ENCODE results near the gene SH3TC1. TPM values are rescaled to one million over a fixed set of nuclear protein-coding genes. Genes with fewer than 3 reads are reported as not detected.

The SH3TC1 gene
- total RNA-seq, 1 donor from 2014 or later, result 20.9 TPM

GRCh38 chr4:8255698-8256441 is 56.8 kb downstream of the SH3TC1 start:
- no peaks in the 10 kb centered on the region for H3K4me1 Mint-ChIP-seq
- no peak overlapping the region for H3K27ac Mint-ChIP-seq
- intact Hi-C loops (cut with micrococcal nuclease), result no loop called here
- no peaks in the 10 kb centered on the region for H3K9me3 Mint-ChIP-seq
- H3K36me3 Mint-ChIP-seq (ENCODE audit: low read depth), result no peaks in the 10 kb centered on the region
- H3K4me3 Mint-ChIP-seq, result no peak overlapping the region
- no peak for DNase-seq
- H3K27me3 Mint-ChIP-seq, result no peaks in the 10 kb centered on the region

DNA sequence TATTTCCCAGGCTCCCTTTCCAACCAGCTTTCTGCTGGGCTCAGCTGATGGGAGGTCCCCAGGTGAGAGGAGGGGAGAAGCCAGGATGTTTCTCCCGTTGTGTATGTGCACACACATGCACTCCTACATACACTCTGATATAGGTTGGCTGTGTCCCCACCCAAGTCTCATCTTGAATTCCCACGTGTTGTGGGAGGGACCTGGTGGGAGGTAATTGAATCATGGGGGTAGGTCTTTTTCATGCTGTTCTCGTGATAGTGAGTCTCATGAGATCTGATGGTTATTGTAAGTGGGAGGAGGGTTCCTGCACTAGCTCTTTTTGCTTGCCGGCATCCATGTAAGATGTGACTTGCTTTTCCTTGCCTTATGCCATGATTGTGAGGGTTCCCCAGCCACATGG is 58.8 kb downstream of the SH3TC1 start:
- DNase-seq, result no peak
- Mint-ChIP-seq H3K27ac (no peak overlapping the region), H3K9me3 (no peaks in the 10 kb centered on the region), H3K4me3 (no peak overlapping the region), H3K36me3 (ENCODE audit: low read depth) (no peaks in the 10 kb centered on the region), H3K27me3 (no peaks in the 10 kb centered on the region), H3K4me1 (no peaks in the 10 kb centered on the region)
- intact Hi-C loops (cut with micrococcal nuclease), result no loop called here

DNA sequence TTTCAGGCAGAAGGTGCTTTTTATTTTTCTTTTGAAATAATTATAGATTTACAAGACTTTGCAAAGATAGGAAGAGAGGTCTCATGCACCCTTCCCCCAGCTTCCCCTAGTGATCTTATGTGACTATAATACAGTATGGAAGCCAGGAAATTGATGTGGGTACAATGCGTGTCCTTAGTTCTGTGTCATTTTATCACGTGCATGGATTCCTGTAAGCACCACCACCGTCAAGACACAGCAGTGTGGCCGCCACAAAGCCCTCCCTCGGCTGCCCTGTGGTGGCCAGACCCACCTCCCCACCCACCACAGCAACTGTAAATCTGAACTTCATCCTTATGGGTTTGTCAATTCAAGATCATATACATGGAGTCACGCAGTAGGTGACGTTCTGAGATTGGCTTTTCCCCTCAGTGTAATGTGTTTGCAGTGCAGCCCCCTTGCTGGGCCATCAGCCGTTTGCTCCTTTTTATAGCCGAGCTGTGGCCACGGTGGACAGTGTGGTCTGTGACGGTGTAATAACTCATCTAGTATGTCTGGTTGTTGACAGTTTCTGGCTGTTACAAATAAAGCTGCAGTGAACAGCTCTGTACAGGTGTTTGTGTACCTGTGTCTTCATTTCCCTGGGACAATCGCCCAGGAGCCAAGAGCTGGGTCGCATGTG is 59.6 kb downstream of the SH3TC1 start:
- intact Hi-C loops (cut with micrococcal nuclease), result no loop called here
- Mint-ChIP-seq H3K4me3 (no peak overlapping the region), H3K4me1 (no peaks in the 10 kb centered on the region), H3K9me3 (no peaks in the 10 kb centered on the region), H3K27me3 (no peaks in the 10 kb centered on the region), H3K27ac (no peak overlapping the region), H3K36me3 (ENCODE audit: low read depth) (no peaks in the 10 kb centered on the region)
- DNase-seq, result no peak

- intact Hi-C loops (cut with micrococcal nuclease), result no loop called here
- no peak overlapping the region for H3K4me3 Mint-ChIP-seq
- no peaks in the 10 kb centered on the region for H3K4me1 Mint-ChIP-seq
- no peaks in the 10 kb centered on the region for H3K36me3 Mint-ChIP-seq (ENCODE audit: low read depth)
- DNase-seq, result no peak
- H3K27me3 Mint-ChIP-seq, result no peaks in the 10 kb centered on the region
- H3K27ac Mint-ChIP-seq, result no peak overlapping the region
- no peaks in the 10 kb centered on the region for H3K9me3 Mint-ChIP-seq
These were observed 60.8 kb downstream of the SH3TC1 start for GRCh38 chr4:8259743-8260430.

DNA sequence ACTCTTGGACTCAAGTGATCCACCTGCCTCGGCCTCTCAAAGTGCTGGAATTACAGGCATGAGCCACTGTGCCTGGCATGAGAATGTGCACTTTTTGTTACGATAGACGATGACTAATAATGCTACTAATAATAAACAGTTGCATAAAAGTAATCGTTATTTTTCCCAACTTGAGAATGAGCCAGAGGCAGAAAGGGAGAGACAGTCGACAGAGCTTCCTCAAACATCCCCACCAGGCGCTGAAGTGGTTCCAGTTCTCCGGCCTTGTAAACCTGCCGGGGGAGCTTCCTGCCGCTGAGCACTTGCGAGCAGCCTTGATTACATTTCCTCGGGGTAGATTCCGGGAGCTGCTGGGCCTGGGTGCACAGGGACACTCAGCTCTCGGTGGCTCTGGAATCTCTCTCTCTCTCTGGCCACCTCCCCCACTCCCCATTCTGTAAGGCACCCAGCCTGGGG is 61.6 kb downstream of the SH3TC1 start:
- no peaks in the 10 kb centered on the region for H3K27me3 Mint-ChIP-seq
- no peak for DNase-seq
- intact Hi-C loops (cut with micrococcal nuclease), result no loop called here
- H3K36me3 Mint-ChIP-seq (ENCODE audit: low read depth), result no peaks in the 10 kb centered on the region
- H3K4me3 Mint-ChIP-seq, result no peak overlapping the region
- no peak overlapping the region for H3K27ac Mint-ChIP-seq
- no peaks in the 10 kb centered on the region for H3K9me3 Mint-ChIP-seq
- no peaks in the 10 kb centered on the region for H3K4me1 Mint-ChIP-seq

DNA sequence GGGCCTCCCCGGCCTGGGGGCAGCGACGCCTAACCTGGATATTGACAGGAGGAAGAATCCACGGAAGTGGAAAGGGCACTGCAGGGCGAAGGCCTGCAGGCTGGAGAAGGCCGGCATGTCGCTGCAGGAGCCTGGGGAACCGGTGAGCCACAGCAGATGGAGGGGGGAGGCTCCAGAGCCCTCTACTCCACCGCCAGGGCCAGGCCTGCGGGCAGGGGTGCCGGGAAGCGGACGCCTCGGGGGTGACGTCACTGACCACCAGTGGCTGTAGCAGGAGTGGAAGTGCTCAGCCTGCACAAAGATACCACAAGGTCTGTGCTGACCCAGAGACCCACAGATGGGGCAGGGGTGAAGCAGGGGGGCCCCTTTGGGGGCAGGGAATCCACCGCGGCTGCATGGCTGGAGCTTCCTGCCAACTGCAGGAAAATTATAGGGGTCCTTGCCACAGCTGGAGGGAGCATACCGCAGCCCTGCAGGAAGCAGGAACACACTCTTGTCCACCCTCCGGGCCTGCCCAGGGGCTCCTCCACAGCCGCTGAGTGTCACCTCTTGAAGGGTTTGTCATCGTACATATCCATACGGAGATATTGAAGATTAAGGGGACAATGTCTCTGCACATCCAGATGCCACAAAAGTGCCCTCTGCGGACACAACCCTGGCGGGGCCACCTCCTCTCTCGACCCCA is 62.9 kb downstream of the SH3TC1 start:
- no peak overlapping the region for H3K27ac Mint-ChIP-seq

DNA sequence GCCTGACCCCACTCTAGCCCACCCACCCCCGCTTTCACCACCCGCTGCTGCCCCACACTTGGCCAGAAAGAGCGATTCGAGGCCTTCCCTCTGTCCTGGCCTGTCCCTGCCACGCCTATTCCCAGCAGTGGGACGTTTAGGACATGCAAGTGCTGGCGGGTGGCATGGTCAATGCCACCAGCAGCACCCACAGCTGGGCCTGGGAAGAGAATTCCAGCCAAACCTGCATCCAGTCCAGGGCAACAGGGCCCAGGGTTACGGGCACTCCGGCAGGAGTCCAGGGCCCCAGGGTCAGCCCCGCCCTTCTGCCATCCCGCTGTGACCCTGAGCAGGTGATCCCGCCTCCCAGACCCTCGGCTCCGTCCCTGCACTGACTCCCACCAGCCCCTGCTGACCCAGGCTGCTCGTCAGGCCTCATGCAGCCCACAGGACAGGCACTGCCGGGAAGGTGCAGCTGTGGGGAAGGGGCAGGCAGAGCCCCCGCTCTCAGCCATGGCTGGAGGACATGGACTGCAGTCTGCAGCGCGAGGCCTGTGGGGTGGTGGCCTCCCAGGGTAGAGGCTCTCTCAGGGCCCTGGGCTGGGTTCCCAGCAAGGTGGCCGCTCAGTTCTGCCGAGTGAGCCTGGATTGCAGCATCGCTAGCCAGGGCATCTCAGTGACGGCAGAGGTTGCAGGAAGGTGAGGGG is 63.7 kb downstream of the SH3TC1 start:
- H3K4me1 Mint-ChIP-seq, result no peaks in the 10 kb centered on the region

More for the DNA sequence above, 62.9 kb downstream of the SH3TC1 start:
- Mint-ChIP-seq H3K27me3 (peaks cover 3% of the 10 kb centered on the region), H3K36me3 (ENCODE audit: low read depth) (no peaks in the 10 kb centered on the region), H3K9me3 (no peaks in the 10 kb centered on the region), H3K4me3 (no peak overlapping the region), H3K4me1 (no peaks in the 10 kb centered on the region)
- intact Hi-C loops (cut with micrococcal nuclease), result no loop called here
- no peak for DNase-seq

GRCh38 chr4:8263397-8263796 is 64.3 kb downstream of the SH3TC1 start:
- H3K4me1 Mint-ChIP-seq, result no peaks in the 10 kb centered on the region
- intact Hi-C loops (cut with micrococcal nuclease), result no loop called here
- H3K27ac Mint-ChIP-seq, result no peak overlapping the region
- H3K36me3 Mint-ChIP-seq (ENCODE audit: low read depth), result no peaks in the 10 kb centered on the region
- no peaks in the 10 kb centered on the region for H3K9me3 Mint-ChIP-seq
- peaks cover 5% of the 10 kb centered on the region for H3K27me3 Mint-ChIP-seq
- no peak for DNase-seq
- H3K4me3 Mint-ChIP-seq, result no peak overlapping the region

More for the DNA sequence above, 63.7 kb downstream of the SH3TC1 start:
- no peak overlapping the region for H3K27ac Mint-ChIP-seq
- intact Hi-C loops (cut with micrococcal nuclease), result no loop called here
- no peak for DNase-seq
- H3K27me3 Mint-ChIP-seq, result peaks cover 3% of the 10 kb centered on the region
- no peak overlapping the region for H3K4me3 Mint-ChIP-seq
- no peaks in the 10 kb centered on the region for H3K36me3 Mint-ChIP-seq (ENCODE audit: low read depth)
- no peaks in the 10 kb centered on the region for H3K9me3 Mint-ChIP-seq

DNA sequence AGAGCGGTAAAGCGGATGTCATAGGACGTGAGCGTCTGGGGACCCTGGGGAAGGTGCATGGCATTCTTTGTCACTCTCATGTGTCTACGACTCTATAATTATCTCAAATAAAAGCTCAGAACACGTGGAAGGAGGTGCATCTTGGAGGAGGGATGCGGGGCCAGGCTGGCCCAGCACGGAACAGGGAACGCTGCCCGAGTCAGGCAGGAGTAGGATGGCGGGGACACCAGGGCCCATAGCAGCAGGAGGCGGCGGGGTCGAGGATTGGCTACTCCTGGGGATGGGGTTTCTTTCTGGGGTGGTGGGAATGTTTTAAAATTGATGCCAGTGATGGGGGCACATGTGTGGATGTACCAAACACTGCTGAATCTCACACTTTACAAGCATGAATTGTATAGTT is 65.0 kb downstream of the SH3TC1 start:
- Mint-ChIP-seq H3K27me3 (peaks cover 12% of the 10 kb centered on the region), H3K36me3 (ENCODE audit: low read depth) (no peaks in the 10 kb centered on the region), H3K27ac (no peak overlapping the region), H3K4me3 (no peak overlapping the region), H3K9me3 (no peaks in the 10 kb centered on the region), H3K4me1 (no peaks in the 10 kb centered on the region)
- intact Hi-C loops (cut with micrococcal nuclease), result no loop called here
- DNase-seq, result no peak

GRCh38 chr4:8265171-8265929 is 66.3 kb downstream of the SH3TC1 start:
- Mint-ChIP-seq H3K4me3 (no peak overlapping the region), H3K27ac (no peak overlapping the region), H3K27me3 (peaks cover 14% of the 10 kb centered on the region), H3K4me1 (no peaks in the 10 kb centered on the region), H3K9me3 (no peaks in the 10 kb centered on the region), H3K36me3 (ENCODE audit: low read depth) (no peaks in the 10 kb centered on the region)
- intact Hi-C loops (cut with micrococcal nuclease), result no loop called here
- DNase-seq, result no peak

DNA sequence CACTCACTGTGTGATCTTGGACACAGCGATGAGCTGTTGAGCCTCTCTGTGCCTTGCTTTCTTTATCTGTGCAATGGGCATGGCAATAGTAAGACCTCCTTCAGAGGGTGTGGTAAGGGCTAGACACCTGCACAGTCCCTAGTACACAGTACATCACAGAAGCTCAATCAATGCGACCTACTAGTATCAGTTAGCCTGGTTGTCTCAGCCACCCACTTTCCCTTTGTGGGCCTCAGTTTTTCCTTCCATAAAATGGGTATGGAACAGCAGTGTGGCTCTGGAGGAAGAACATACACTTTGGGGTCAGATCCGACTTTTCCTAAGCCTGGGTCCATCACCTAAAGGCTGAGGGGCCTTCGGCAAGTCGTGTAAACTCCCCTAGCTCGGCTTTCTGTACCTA is 67.0 kb downstream of the SH3TC1 start:
- no peaks in the 10 kb centered on the region for H3K36me3 Mint-ChIP-seq (ENCODE audit: low read depth)

DNA sequence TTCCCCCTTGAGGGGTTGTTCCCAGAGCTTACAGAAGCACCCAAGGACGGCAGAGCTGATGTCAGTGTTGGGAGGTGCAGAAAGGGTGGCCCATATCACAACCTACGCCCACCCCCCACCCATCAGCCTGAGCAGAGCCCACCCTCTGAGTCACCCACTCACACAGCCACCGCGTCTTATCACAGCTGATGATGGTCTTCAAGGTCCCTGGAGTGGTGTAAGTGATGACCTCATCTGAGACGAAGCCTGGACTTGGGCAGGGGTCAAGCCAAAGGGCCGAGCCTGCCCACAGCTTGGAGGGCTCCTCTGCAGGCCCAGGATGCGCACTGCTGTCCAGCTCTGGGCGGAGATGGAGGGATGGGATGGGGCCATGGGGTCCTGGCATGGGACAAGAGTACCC is 67.4 kb downstream of the SH3TC1 start:
- Mint-ChIP-seq H3K27ac (no peak overlapping the region), H3K9me3 (no peaks in the 10 kb centered on the region), H3K27me3 (peaks cover 23% of the 10 kb centered on the region), H3K36me3 (ENCODE audit: low read depth) (no peaks in the 10 kb centered on the region), H3K4me1 (no peaks in the 10 kb centered on the region), H3K4me3 (no peak overlapping the region)
- no peak for DNase-seq
- intact Hi-C loops (cut with micrococcal nuclease), result loop anchor here (2.0 kb wide), 1 partner anchor 136 kb away; no protein-coding TSS in a partner anchor

More for the DNA sequence above, 67.0 kb downstream of the SH3TC1 start:
- DNase-seq, result no peak
- Mint-ChIP-seq H3K4me1 (no peaks in the 10 kb centered on the region), H3K9me3 (no peaks in the 10 kb centered on the region), H3K27me3 (peaks cover 19% of the 10 kb centered on the region), H3K27ac (no peak overlapping the region), H3K4me3 (no peak overlapping the region)
- intact Hi-C loops (cut with micrococcal nuclease), result loop anchor here (2.0 kb wide), 1 partner anchor 137 kb away; no protein-coding TSS in a partner anchor

GRCh38 chr4:8267077-8267476 is 68.0 kb downstream of the SH3TC1 start:
- Mint-ChIP-seq H3K27me3 (peaks cover 26% of the 10 kb centered on the region), H3K9me3 (no peaks in the 10 kb centered on the region), H3K4me1 (no peaks in the 10 kb centered on the region), H3K36me3 (ENCODE audit: low read depth) (no peaks in the 10 kb centered on the region), H3K27ac (no peak overlapping the region), H3K4me3 (no peak overlapping the region)
- intact Hi-C loops (cut with micrococcal nuclease), result loop anchor here (2.0 kb wide), 1 partner anchor 136 kb away; no protein-coding TSS in a partner anchor
- DNase-seq, result peak; percentile 73
